Fibroblast of gingiva (primary cell): ENCODE results near the gene CTAG1B.
"Not testable (repeated sequence)": the region's sequence is repeated elsewhere in the genome, so short reads cannot be mapped to it uniquely, and the experiment has no call there.

Experiments used
- DNase-seq: peaks from one replicate; pipeline ENCODE4 v3.0.0-alpha.2; 2011; ENCODE audit warnings: low read depth

Gene CTAG1B

DNA sequence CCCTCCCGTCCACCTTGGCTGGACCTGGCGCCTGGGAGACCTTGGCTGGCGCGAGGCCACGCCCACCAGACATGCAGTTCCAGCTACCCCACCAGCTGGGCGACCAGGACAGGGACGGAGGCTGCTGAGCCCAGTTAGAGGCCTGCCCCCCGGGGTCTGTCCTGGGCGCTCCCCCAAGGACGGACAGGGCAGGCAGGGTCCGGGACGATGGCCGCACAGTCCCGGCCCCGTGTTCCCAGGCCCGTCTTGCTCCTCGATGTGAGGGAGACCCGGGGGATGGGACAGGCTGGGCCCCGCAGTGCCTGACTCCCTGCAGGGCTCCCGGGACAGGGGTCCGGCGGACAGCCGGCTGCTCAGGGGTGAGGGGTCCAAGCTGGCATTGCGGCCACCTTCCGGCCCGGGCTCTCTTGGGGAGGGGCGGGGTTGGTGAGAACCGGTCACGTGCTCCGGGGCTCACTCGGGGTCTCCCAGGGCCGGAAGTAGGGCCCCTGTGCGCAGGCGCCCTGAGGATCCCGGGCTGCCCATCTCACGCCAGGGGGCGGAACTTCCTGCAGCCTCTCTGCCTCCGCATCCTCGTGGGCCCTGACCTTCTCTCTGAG, 34.4 kb downstream of the CTAG1B start, which contains the start of gene CTAG1A:
Gene CTAG1A, plus strand, starts transcription at position 549 of the 599 bp plus-strand sequence. CDS start 74 bp downstream, outside the sequence.
- not testable (repeated sequence) for DNase-seq

DNA sequence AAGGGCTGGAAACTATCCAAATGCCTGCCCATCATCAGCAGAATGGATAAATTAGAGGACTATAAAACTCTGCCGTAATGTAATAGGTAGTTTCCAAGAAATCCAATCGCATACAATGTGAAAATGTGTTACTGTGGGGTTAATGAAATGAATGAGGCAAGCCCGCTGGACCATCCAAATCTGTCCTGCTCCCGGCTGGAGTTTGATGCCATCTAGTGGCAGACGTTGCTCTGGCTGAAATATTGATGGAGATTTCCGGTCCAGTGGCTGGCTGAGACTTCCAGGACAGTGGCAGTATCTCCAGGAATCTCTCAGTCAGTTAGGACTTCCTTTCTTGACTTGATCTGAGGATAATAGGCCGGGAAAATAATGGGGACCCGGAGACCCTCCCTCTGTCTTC, 36.1 kb downstream of the CTAG1B start:
- not testable (repeated sequence) for DNase-seq

DNA sequence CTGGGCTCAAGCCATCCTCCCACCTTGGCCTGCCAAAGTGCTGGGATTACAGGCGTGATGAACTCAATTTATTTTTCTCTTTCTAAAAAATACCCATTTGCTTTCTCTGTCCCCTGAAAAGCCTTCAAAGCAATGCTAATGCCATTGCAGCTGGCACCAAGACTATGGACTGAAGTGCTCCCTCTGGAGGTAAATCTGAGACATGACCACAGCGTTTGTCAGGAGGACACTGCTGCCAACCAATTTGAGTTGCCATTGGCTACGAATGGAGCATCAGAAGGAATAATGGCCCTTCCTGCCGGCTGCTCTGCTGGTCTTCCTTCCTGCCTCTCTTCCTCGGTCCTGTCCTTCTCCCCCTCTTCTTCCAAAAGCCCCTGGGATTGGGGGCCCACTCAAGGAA, 44.0 kb downstream of the CTAG1B start:
- not testable (repeated sequence) for DNase-seq

DNA sequence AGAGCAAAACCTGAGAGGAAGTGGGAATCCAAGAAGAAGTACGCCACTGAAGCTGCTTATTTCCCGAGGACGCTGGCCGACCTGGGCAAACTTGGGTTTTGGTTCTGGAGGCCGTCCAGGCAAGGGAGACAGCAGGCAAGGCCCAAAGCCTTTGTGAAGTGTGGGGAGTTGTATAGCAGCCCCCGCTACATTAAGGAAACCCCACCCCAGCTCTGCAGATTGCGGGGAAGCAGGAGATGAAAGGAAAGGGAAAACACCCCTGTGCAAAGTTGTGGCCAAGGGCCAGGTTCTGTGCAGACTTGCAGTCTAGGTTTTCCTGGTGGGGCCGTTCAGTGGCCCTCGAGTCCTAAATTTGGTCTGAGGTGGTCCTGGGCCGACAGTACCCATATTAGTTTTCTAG, 46.0 kb downstream of the CTAG1B start:
- DNase-seq: not testable (repeated sequence)

DNA sequence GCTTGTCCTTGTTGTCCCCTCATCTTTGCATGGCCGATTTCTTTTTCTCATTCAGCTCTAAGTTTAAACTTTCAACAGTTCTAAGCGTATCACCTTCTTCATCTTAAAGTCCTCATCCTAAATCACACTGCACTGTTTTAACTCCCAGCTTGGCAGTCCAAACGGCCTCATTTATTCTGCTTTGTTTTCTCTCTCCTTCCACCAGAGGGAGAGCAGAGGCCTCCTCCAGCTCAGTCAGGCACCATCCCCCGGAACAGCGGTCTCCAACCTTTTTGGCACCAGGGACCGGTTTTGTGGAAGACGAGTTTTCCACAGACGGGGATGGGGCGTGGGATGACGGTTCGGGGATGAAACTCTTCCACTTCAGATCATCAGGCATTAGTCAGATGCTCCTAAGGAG, 48.7 kb downstream of the CTAG1B start:
- not testable (repeated sequence) for DNase-seq
